ENCODE results near the gene C14orf132.
"Not testable (repeated sequence)": the region's sequence is repeated elsewhere in the genome, so short reads cannot be mapped to it uniquely, and the experiment has no call there.

The C14orf132 gene

GRCh38 chr14:96066976-96067375 lies 27.8 kb downstream of the C14orf132 start:
- no peak for TF ChIP-seq CTCF (conservative IDR thresholded peaks at IDR 0.05; ENCODE audit: control insufficient read depth, insufficient read depth, low read depth, low read length)
- no peak overlapping the region for H3K4me3 ChIP-seq (ENCODE audit: control insufficient read depth, low read depth, low read length)
- DNase-seq (ENCODE audit: low read depth): no peak

- no peak overlapping the region for H3K4me3 ChIP-seq (ENCODE audit: control insufficient read depth, low read depth, low read length)
- no peak for TF ChIP-seq CTCF (conservative IDR thresholded peaks at IDR 0.05; ENCODE audit: control insufficient read depth, insufficient read depth, low read depth, low read length)
- no peak for DNase-seq (ENCODE audit: low read depth)
These were observed 29.1 kb downstream of the C14orf132 start for GRCh38 chr14:96067985-96068930.

GRCh38 chr14:96069421-96069820 lies 30.3 kb downstream of the C14orf132 start:
- H3K4me3 ChIP-seq (ENCODE audit: control insufficient read depth, low read depth, low read length): no peak overlapping the region
- DNase-seq (ENCODE audit: low read depth): no peak
- TF ChIP-seq CTCF (conservative IDR thresholded peaks at IDR 0.05; ENCODE audit: control insufficient read depth, insufficient read depth, low read depth, low read length): no peak

GRCh38 chr14:96071561-96071960 lies 32.4 kb downstream of the C14orf132 start:
- DNase-seq (ENCODE audit: low read depth): no peak
- H3K4me3 ChIP-seq (ENCODE audit: control insufficient read depth, low read depth, low read length): no peak overlapping the region
- TF ChIP-seq CTCF (conservative IDR thresholded peaks at IDR 0.05; ENCODE audit: control insufficient read depth, insufficient read depth, low read depth, low read length): no peak

GRCh38 chr14:96072076-96072475 lies 32.9 kb downstream of the C14orf132 start:
- no peak for DNase-seq (ENCODE audit: low read depth)
- H3K4me3 ChIP-seq (ENCODE audit: control insufficient read depth, low read depth, low read length): no peak overlapping the region
- no peak for TF ChIP-seq CTCF (conservative IDR thresholded peaks at IDR 0.05; ENCODE audit: control insufficient read depth, insufficient read depth, low read depth, low read length)

- no peak for DNase-seq (ENCODE audit: low read depth)
- H3K4me3 ChIP-seq (ENCODE audit: control insufficient read depth, low read depth, low read length): no peak overlapping the region
- no peak for TF ChIP-seq CTCF (conservative IDR thresholded peaks at IDR 0.05; ENCODE audit: control insufficient read depth, insufficient read depth, low read depth, low read length)
These were observed 33.6 kb downstream of the C14orf132 start for GRCh38 chr14:96072746-96073145.

GRCh38 chr14:96073260-96074039 lies 34.3 kb downstream of the C14orf132 start:
- not testable (repeated sequence) for DNase-seq (ENCODE audit: low read depth); H3K4me3 ChIP-seq (ENCODE audit: control insufficient read depth, low read depth, low read length)

All from fibroblast of mammary gland (primary cell).